Sigmoid colon (tissue), 7 donors: ENCODE data around the gene C12orf57. TPM values are rescaled to one million over a fixed set of nuclear protein-coding genes. Genes with fewer than 3 reads are reported as not detected.

Experiments
- DNase-seq: peaks from one replicate; pipeline ENCODE4 v3.0.0-alpha.2; 2019
- H3K27ac ChIP-seq, 4 donors: fragments of 200-600 bp; sonication (generic); one replicate each; pipeline ENCODE4 v1.5.1; 2016 to 2019; ENCODE audit warnings: mild to moderate bottlenecking in 1 of 4
- H3K27me3 ChIP-seq, 3 donors: fragments of 200-600 bp; sonication (generic); one replicate each; pipeline ENCODE4 v1.5.1; 2019; ENCODE audit warnings: mild to moderate bottlenecking in 1 of 3
- H3K36me3 ChIP-seq, 4 donors: fragments of 200-600 bp; sonication (generic); one replicate each; pipeline ENCODE4 v1.5.1; 2016 to 2019
- H3K4me1 ChIP-seq, 4 donors: fragments of 200-600 bp; sonication (generic); one replicate each; pipeline ENCODE4 v1.5.1; 2017 to 2019
- H3K4me3 ChIP-seq, 4 donors: fragments of 200-600 bp; sonication (generic); one replicate each; pipeline ENCODE4 v1.5.1; 2017 to 2019; ENCODE audit warnings: mild to moderate bottlenecking in 2 of 4, moderate library complexity in 1 of 4
- H3K9me3 ChIP-seq, 4 donors: fragments of 200-600 bp in 3 of 4; sonication (generic) in 3 of 4; one replicate each; pipeline versions ENCODE4 v1.5.1 to v1.6.1; 2013 to 2019
- EP300 ChIP-seq, 4 donors: sonication (generic); formaldehyde crosslinking; IDR thresholded peaks; one replicate each; pipeline ENCODE4 v1.6.1; 2017; ENCODE audit warnings: antibody characterized with exemption in 4 of 4
- POLR2A ChIP-seq, 2 donors: fragments of 450-650 bp; IDR thresholded peaks; one replicate each; pipeline ENCODE4 v1.6.1; 2016; ENCODE audit warnings: antibody characterized with exemption in 2 of 2, mild to moderate bottlenecking in 2 of 2, moderate library complexity in 2 of 2
- POLR2AphosphoS5 ChIP-seq, 4 donors: sonication (generic); formaldehyde crosslinking; IDR thresholded peaks; one replicate each; pipeline ENCODE4 v1.6.1; 2017; ENCODE audit warnings: antibody characterized with exemption in 4 of 4
- WGBS, 2 donors: extraction: QIAGEN DNeasy Blood & Tissue Kit; methylation state at CpG; one replicate each; pipeline ENCODE4 v1.1.7; 2013; 5-methylcytosine and 5-hydroxymethylcytosine counted together
- intact Hi-C: fragments of 100-400 bp; cut with DNase I; formaldehyde crosslinking; loops from one replicate; pipeline ENCODE4 v1.15.1; 2023
- polyA plus RNA-seq, 3 donors: library from polyadenylated mRNA; stranded (reverse); fragments of 200-250 nt; gene quantifications; one replicate each; pipeline ENCODE4 v1.2.3, GENCODE V29; 2013
- total RNA-seq, 4 donors: library from RNA; depleted of rRNA; stranded (reverse); fragments of >200 nt; gene quantifications; one replicate each; pipeline ENCODE4 v1.1.0, GENCODE V29; 2016
- TF ChIP-seq, protein P1 (sequence below), 4 experiments: fragments of 450-650 bp in 3 of 4; fragments of 200-600 bp in 1 of 4; IDR thresholded peaks; one replicate each; pipeline ENCODE4 v1.5.1; 2016 to 2019; ENCODE audit warnings: antibody characterized with exemption in 4 of 4, mild to moderate bottlenecking in 3 of 4, moderate library complexity in 2 of 4
- donor health status: healthy with polysubstance abuse.
- donor health status: Bipolar disorder and iron deficiency.
- donor health status: healthy.

The C12orf57 gene
- total RNA-seq: 100 to 1,000 TPM; 465 to 697 (median 652) TPM
- polyA plus RNA-seq: 100 to 1,000 TPM; 305 to 810 (median 418) TPM

DNA sequence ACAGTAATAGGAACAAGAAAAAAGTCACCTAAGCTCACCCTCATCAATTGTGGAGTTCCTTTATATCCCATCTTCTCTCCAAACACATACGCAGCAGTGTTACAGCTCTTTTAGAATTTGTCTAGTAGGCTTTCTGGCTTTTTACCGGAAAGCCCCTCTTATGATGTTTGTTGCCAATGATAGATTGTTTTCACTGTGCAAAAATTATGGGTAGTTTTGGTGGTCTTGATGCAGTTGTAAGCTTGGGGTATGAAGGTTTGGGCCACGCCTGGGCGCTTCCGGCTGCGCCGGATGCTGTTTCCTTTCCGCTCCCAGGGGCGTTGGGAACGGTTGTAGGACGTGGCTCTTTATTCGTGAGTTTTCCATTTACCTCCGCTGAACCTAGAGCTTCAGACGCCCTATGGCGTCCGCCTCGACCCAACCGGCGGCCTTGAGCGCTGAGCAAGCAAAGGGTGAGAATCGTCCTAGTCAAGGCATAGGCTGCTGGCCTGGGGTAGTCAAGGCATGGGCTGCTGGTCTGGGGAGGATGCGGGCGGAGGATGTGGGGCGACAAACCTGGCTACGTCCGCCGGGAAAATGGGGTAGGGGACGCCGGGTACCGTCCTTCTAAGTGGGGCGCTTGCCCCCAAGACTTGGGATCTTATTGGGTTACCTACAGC, at the start of gene C12orf57, which contains the start of gene RNU7-1:
TSS of gene C12orf57 (plus strand) at position 301 of the 659 bp plus-strand sequence. CDS start at position 401, 100 bp downstream.
TSS of gene RNU7-1 (plus strand) at position 95 of the 659 bp plus-strand sequence.
- peaks cover 0 to 60% (median 49%) of the 10 kb centered on the region in 4 donors for H3K4me1 ChIP-seq
- intact Hi-C loops: loop anchor here (1.0 to 2.0 kb wide), 3 partner anchors 21 to 169 kb away; partner anchors contain the start of gene LPCAT3
- H3K9me3 ChIP-seq: no peaks in the 10 kb centered on the region
- H3K36me3 ChIP-seq: peaks cover 5 to 46% (median 12%) of the 10 kb centered on the region in 4 donors
- peak within 1 kb of the TSS; percentile 92 to 99 (median 96) for H3K27ac ChIP-seq
- 0% methylated on average over 31 of the region's 31 CpGs for WGBS, 2 donors
- peak; percentile 76 to 99 (median 96) for TF ChIP-seq POLR2AphosphoS5 (IDR thresholded peaks at IDR 0.05)
- TF ChIP-seq, protein P1, sequence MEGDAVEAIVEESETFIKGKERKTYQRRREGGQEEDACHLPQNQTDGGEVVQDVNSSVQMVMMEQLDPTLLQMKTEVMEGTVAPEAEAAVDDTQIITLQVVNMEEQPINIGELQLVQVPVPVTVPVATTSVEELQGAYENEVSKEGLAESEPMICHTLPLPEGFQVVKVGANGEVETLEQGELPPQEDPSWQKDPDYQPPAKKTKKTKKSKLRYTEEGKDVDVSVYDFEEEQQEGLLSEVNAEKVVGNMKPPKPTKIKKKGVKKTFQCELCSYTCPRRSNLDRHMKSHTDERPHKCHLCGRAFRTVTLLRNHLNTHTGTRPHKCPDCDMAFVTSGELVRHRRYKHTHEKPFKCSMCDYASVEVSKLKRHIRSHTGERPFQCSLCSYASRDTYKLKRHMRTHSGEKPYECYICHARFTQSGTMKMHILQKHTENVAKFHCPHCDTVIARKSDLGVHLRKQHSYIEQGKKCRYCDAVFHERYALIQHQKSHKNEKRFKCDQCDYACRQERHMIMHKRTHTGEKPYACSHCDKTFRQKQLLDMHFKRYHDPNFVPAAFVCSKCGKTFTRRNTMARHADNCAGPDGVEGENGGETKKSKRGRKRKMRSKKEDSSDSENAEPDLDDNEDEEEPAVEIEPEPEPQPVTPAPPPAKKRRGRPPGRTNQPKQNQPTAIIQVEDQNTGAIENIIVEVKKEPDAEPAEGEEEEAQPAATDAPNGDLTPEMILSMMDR (IDR thresholded peaks at IDR 0.05): no peak
- TF ChIP-seq EP300 (IDR thresholded peaks at IDR 0.05): peak in 1 of 4 donors; percentile 20
- TF ChIP-seq POLR2A (IDR thresholded peaks at IDR 0.05): peak; percentile 88 to 92
- no peaks in the 10 kb centered on the region for H3K27me3 ChIP-seq
- peak; percentile 92 for DNase-seq
- H3K4me3 ChIP-seq: peak within 1 kb of the TSS; percentile 52 to 76 (median 70)

- intact Hi-C loops: no loop called here
- no peak overlapping the region for H3K4me3 ChIP-seq
- WGBS, 2 donors: 83 to 88% methylated on average over 3 of the region's 3 CpGs
These were observed 49.5 kb upstream of the C12orf57 start for GRCh38 chr12:6894321-6894720.

DNA sequence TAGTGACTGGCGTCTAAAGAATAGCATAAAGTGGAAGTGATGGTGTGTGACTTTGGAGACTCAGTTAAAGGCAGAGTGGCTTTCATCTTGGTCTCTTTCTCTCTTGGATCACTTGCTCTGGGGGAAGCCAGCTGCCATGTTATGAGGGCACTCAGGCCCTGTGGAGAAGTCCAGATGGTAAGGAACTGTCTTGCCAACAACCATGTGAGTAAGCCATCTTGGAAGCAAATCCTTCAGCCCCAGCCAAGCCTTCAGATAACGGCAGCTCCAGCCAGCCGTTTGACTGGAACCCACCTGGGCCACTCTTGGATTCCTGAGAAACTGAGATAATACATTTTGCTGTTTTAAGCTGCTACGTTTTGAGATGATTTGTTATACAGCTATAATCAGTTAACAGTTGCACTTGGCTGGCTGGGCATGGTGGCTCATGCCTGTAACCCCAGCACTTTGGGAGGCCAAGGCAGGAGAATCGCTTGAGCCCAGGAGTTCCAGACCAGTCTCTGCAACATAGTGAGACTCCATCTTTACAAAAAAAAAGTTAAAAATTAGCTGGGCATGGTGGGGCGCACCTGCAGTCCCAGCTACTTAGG, 46.9 kb upstream of the C12orf57 start:
- Histone ChIP-seq H3K27me3 (no peaks in the 10 kb centered on the region), H3K9me3 (no peaks in the 10 kb centered on the region), H3K4me1 (peaks cover 0 to 2% (median 0%) of the 10 kb centered on the region in 4 donors), H3K36me3 (no peaks in the 10 kb centered on the region), H3K4me3 (no peak overlapping the region), H3K27ac (no peak overlapping the region)
- WGBS, 2 donors: 86 to 92% methylated on average over 6 of the region's 6 CpGs
- no peak for DNase-seq
- TF ChIP-seq POLR2A (IDR thresholded peaks at IDR 0.05) (no peak), EP300 (IDR thresholded peaks at IDR 0.05) (no peak), POLR2AphosphoS5 (IDR thresholded peaks at IDR 0.05) (no peak)
- TF ChIP-seq, protein P1 (IDR thresholded peaks at IDR 0.05): no peak
- intact Hi-C loops: no loop called here

More at GRCh38 chr12:6894321-6894720, 49.5 kb upstream of the C12orf57 start:
- no peak for DNase-seq
- Histone ChIP-seq H3K4me1 (peaks cover 0 to 13% (median 6%) of the 10 kb centered on the region in 4 donors), H3K36me3 (no peaks in the 10 kb centered on the region), H3K27ac (no peak overlapping the region), H3K27me3 (no peaks in the 10 kb centered on the region), H3K9me3 (no peaks in the 10 kb centered on the region)
- TF ChIP-seq POLR2A (IDR thresholded peaks at IDR 0.05): no peak
- TF ChIP-seq, protein P1 (IDR thresholded peaks at IDR 0.05): no peak
- TF ChIP-seq POLR2AphosphoS5 (IDR thresholded peaks at IDR 0.05): no peak
- TF ChIP-seq EP300 (IDR thresholded peaks at IDR 0.05): no peak

GRCh38 chr12:6899427-6899826, 44.4 kb upstream of the C12orf57 start:
- no peaks in the 10 kb centered on the region for H3K9me3 ChIP-seq
- H3K4me3 ChIP-seq: no peak overlapping the region
- no peak overlapping the region for H3K27ac ChIP-seq
- peaks cover 0 to 5% (median 4%) of the 10 kb centered on the region in 4 donors for H3K4me1 ChIP-seq
- TF ChIP-seq POLR2A (IDR thresholded peaks at IDR 0.05): no peak
- no peaks in the 10 kb centered on the region for H3K36me3 ChIP-seq
- intact Hi-C loops: no loop called here
- 43 to 75% methylated on average over 5 of the region's 5 CpGs for WGBS, 2 donors
- no peak for DNase-seq
- H3K27me3 ChIP-seq: no peaks in the 10 kb centered on the region

GRCh38 chr12:6899837-6900519, 43.8 kb upstream of the C12orf57 start:
- 9 to 37% methylated on average over 10 of the region's 10 CpGs for WGBS, 2 donors
- no peak overlapping the region for H3K27ac ChIP-seq

More at GRCh38 chr12:6899837-6900519, 43.8 kb upstream of the C12orf57 start:
- peak; percentile 81 for DNase-seq
- Histone ChIP-seq H3K36me3 (no peaks in the 10 kb centered on the region), H3K4me1 (peaks cover 0 to 8% (median 5%) of the 10 kb centered on the region in 4 donors), H3K9me3 (no peaks in the 10 kb centered on the region), H3K27me3 (no peaks in the 10 kb centered on the region), H3K4me3 (no peak overlapping the region)
- intact Hi-C loops: no loop called here
- TF ChIP-seq EP300 (IDR thresholded peaks at IDR 0.05) (no peak), POLR2A (IDR thresholded peaks at IDR 0.05) (peak in 1 of 2 donors; percentile 11), POLR2AphosphoS5 (IDR thresholded peaks at IDR 0.05) (peak in 1 of 4 donors; percentile 9)
